HG03442 (cell line): Measurements from ENCODE around the gene NXNL1.

Experiments
- ATAC-seq: cut with Tn5 transposase; IDR thresholded peaks from one replicate; pipeline ENCODE4 v1.9.1; 2021; ENCODE audit warnings: mild to moderate bottlenecking, moderate library complexity; ENCODE audit not compliant: unreplicated experiment

The NXNL1 gene

GRCh38 chr19:17458970-17459369 lies 1.8 kb downstream of the NXNL1 start:
- no peak for ATAC-seq

- no peak for ATAC-seq
These were observed 3.1 kb downstream of the NXNL1 start for GRCh38 chr19:17457616-17458015.

GRCh38 chr19:17456127-17456526 lies 4.6 kb downstream of the NXNL1 start:
- no peak for ATAC-seq

- ATAC-seq: no peak
These were observed 5.2 kb downstream of the NXNL1 start for GRCh38 chr19:17455308-17456123.

- ATAC-seq: no peak
These were observed 6.1 kb downstream of the NXNL1 start for GRCh38 chr19:17454576-17455071.

- no peak for ATAC-seq
These were observed 8.9 kb downstream of the NXNL1 start for GRCh38 chr19:17451820-17452219.

GRCh38 chr19:17450264-17451075 lies 10.3 kb downstream of the NXNL1 start:
- no peak for ATAC-seq

- no peak for ATAC-seq
These were observed 12.4 kb downstream of the NXNL1 start, which contains the start of gene TMEM221 for GRCh38 chr19:17448131-17448967. Gene TMEM221 (minus strand): TSS chr19:17448668. CDS start chr19:17448462, 206 bp downstream.

GRCh38 chr19:17447704-17448130 lies 13.0 kb downstream of the NXNL1 start:
- no peak for ATAC-seq

GRCh38 chr19:17445526-17446165 lies 15.1 kb downstream of the NXNL1 start:
- ATAC-seq: no peak

- ATAC-seq: no peak
These were observed 19.3 kb downstream of the NXNL1 start for GRCh38 chr19:17441241-17442021.

- no peak for ATAC-seq
These were observed 23.9 kb downstream of the NXNL1 start for GRCh38 chr19:17436874-17437267.

GRCh38 chr19:17436094-17436873 lies 24.4 kb downstream of the NXNL1 start:
- no peak for ATAC-seq

GRCh38 chr19:17435218-17435617 lies 25.5 kb downstream of the NXNL1 start:
- ATAC-seq: no peak

- ATAC-seq: no peak
These were observed 29.3 kb downstream of the NXNL1 start for GRCh38 chr19:17431417-17431816.

- no peak for ATAC-seq
These were observed 31.0 kb downstream of the NXNL1 start for GRCh38 chr19:17429641-17430113.

GRCh38 chr19:17424743-17425365 lies 35.9 kb downstream of the NXNL1 start:
- ATAC-seq: no peak
